GM19239 (cell line): ENCODE data around the gene C19orf47.
"Not testable (repeated sequence)": the region's sequence is repeated elsewhere in the genome, so short reads cannot be mapped to it uniquely, and the experiment has no call there.

Experiments
- DNase-seq: peaks from one replicate; pipeline ENCODE4 v3.0.0; 2011; ENCODE audit warnings: low spot score; ENCODE audit not compliant: insufficient read length
- FAIRE-seq: peaks from 2 replicates; lab custom pipeline; 2011; peaks lifted over from hg19 to GRCh38; lab: Jason Lieb, UNC

Gene C19orf47

DNA sequence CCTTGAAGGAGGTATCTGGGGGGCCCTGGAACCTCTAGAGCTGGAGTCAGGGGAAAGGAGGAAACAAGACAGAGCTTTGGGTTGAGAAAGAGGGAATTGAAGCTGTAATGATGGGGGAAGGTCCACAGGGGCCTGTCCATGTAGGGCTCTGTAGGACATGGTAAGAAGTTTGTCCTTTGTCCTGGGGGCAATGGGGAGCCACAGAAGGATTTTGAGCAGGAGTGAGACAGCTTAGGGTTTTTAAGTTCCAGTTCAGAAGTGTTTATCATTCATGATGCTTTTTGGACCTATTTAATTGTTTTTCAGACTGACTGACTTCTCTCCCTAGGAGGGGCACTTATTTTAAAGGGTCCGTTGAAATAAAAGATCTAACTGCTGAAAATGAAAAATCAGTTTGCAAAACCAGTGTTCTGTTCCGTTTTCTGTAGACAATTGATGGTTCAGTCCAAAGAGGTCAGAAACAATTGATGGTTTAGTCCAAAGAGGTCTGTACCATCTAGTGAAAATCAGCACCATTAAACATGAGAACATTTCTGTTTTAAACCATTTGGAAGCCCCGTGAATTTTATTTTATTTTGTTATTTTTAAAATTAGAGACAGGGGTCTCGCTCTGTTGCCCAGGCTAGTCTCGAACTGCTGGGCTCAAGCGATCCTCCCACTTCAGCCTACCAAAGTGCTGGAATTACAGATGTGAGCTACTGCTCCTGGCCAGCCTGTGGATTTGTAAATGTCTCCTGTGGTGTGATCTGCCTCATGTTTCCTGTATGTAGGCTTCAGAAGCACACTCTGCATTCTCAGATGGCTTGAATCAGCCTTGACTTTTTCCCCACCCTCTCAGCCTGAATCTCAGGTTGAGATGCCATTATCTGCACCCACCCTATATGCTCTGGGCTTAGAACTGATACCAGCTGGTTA lies 8.7 kb upstream of the C19orf47 start:
- peak; percentile 11 for FAIRE-seq
- no peak for DNase-seq

DNA sequence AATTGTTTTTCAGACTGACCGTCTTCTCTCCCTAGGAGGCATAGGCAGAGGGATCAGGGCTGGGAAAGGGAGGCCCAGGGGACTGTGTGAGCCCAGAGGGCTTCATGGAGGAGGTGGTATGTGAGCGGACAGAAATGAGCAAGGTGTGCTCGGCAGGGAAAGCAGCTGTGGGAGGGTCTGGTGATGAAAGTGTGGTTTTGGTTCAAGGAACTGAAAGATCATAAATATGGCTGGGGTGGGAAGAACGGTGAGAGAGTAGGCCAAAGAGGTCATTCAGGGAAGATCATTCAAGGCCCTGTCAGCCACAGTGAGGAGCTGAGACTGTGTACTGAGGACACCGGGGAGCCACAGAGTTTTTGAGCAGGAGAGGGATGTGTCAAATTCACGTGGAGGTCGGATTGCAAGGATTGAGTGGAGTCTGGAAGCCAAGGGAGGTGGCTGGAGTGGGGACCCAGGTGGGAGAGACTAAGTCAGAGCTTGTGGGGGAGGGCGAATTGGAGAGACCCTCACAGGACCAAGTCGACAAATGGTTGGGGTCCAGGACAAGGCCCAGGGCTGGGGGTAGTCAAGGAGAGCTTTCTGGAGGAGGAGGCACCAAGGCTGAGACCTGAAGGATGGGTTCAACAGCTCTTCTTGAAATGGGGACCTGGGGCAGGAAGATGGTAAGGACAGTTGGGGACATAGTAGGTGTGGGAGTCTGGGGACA lies 7.9 kb upstream of the C19orf47 start:
- peak; percentile 82 for FAIRE-seq
- DNase-seq: no peak

DNA sequence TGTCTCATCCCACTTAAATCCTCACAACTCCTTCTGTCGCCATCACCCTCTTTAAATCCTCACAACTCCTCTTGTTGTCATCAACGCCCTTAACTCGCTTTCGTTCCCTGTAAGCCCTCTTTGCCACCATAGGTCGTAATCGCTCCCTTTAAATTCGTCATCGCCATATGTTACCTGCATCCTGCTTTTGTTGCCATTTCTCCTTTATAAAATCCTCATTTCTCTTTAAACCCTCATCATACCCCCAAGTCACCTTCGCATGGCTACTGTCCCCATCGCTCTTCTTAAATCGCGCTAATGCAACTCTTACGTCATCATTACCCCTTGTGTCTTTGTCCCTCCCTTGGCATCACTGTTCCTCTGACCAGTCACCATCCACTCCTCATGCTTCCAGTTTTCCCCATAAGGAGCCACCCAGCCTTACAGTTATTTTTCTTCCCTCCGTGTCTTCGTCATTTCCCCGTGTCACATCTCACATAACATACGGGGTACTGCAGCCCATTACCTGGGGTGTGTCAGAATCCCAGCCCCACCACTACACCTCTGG lies 837 bp upstream of the C19orf47 start:
- FAIRE-seq (no peak), DNase-seq (no peak)

DNA sequence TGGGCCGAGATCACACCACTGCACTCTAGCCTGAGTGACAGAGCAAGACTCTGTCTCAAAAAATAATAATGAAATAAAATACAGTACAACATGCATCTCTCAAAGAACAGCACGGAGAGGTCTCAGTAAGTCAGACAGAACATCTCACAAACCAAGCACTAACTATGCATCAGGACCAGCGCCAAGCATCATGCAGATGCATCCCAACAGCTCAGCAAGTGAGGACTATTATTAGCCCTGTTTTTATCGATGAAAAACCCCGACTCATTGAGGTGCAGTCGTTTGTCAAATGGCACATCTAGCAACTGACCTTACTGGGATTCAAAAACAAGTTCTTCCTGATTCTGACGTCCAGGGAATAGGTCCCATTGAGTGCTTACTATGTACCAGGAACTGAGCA lies 3.8 kb downstream of the C19orf47 start:
- FAIRE-seq: no peak
- no peak for DNase-seq

GRCh38 chr19:40342644-40343311 lies 5.4 kb downstream of the C19orf47 start:
- no peak for DNase-seq
- FAIRE-seq: no peak

GRCh38 chr19:40341601-40342482 lies 6.4 kb downstream of the C19orf47 start:
- FAIRE-seq (no peak), DNase-seq (no peak)

DNA sequence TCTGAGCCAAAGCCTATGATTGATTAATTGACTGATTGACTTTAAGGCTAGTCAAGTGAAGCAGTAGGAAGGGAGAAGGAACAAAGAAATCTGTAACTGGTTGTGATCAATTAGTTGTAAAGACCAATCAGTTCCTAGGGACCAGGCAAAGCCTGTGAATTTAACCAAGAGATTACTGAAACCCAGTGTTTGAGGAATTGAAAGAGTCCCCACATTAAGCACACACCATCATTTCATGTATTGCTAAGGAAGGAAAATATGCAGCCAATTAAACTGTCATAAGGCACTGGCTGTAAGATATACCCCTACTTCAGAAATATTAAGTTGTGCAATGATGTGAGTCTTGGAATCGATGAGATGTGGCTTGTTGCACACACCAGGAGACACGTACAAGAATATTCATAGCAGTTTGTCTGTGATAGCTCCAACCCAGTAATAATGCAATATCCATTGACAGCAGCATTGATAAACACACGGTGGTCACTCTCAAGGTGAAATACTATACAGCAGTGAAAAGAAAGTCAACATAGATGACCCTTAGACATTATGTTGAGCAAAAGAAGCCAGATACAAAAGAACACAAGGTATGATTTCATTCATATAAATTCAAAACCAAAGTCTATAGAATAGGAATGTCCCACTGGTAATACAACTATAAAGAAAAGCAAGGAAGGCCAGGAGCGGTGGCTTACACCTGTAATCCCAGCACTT lies 9.0 kb downstream of the C19orf47 start:
- DNase-seq (no peak), FAIRE-seq (no peak)

DNA sequence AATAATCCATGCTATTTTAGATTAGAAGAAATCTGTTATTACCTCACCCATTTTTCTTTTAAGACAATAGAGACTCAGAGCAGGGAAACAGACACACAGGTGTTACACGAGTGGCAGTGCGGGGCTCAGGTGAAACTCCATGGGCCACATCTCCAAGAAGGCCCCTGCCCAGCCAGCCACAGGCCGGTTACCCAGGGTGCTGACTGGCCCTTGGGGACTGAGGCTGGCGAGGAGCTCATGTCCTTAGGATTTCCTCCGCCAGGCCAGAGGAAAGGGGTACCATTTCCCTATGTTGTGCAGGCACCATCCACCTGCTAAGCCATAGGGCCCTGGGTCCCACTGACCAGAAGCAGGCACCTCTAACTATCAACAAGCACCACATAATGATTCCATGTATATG lies 10.6 kb downstream of the C19orf47 start:
- FAIRE-seq (no peak), DNase-seq (no peak)

- DNase-seq (no peak), FAIRE-seq (no peak)
These were observed 11.1 kb downstream of the C19orf47 start for GRCh38 chr19:40337107-40337506.

- DNase-seq (no peak), FAIRE-seq (no peak)
These were observed 11.6 kb downstream of the C19orf47 start for GRCh38 chr19:40336601-40336900.

DNA sequence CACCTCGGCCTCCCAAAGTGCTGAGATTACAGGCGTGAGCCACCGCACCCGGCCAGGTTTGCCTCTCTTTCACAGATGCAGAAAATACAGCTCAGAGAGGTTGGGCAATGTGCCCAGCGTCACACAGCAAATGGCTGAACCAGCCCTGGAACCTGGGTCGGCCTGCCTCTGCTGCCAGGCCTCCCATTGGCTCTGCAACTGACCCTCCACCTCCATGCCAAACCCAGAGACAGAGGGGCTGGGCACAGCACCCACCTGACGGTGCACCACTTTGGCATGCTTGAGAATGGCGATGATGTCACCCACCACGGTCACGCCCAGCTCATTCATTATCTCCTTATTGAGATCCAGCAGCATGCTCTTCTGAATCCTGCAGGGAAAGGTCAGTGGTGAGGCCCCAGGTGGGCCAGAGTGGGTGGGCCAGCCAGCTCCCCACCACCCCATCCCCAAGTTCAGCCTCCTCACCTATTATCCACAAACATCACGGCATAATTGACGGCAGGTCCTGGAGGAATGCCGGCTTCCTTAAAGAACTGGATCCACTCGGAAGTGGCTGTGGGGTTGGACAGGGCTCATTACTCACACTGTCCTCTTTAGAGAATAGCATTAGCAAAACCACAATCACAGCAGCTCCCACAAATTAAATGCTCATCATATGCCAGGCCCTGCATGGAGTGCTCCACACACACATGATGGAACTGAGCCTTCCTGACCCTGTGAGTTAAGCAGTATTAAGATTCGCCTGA lies 12.2 kb downstream of the C19orf47 start:
- DNase-seq: no peak
- no peak for FAIRE-seq

GRCh38 chr19:40335101-40335500 lies 13.1 kb downstream of the C19orf47 start:
- no peak for DNase-seq
- FAIRE-seq: no peak

- FAIRE-seq, DNase-seq: not testable (repeated sequence)
These were observed 15.1 kb downstream of the C19orf47 start for GRCh38 chr19:40333083-40333482.

DNA sequence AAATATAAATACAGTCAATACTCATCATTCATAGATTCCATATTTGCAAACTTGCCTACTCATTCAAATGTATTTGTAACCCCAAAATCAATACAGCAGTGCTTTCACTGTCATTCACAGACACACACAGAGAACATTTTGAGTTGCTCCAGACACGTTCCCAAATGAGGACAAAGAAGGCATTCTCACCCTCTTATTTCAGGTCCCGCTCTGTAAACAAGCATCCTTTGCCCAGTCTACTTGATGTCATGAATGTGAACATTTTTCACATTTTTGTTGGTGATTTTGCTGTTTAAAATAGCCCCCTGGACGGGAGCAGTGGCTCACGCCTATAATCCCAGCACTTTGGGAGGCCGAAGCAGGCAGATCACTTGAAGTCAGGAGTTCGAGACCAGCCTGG lies 15.5 kb downstream of the C19orf47 start:
- no peak for FAIRE-seq
- DNase-seq: no peak

- DNase-seq (no peak), FAIRE-seq (no peak)
These were observed 17.1 kb downstream of the C19orf47 start for GRCh38 chr19:40331052-40331451.

GRCh38 chr19:40326201-40326600 lies 22.0 kb downstream of the C19orf47 start:
- FAIRE-seq (no peak), DNase-seq (no peak)

DNA sequence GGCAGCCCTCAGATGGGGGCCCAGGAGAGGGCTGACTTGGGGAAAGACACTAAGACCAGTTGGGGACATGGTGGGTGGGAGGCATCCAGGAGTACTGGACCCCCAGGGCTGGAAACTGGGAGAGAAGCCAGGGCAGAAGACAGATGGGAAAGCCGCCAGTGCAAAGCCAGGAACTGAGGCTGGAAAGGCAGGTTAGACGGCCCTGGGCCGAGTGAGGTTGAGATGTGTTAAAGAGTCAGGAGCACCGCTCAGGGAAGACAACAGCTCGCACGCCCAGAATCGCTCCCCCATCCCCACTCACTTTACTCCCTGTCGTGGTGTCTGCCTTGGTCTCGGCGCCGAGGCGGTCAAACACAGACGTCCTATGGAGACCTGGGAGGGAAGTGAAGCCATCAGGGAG lies 24.5 kb downstream of the C19orf47 start:
- no peak for FAIRE-seq

DNA sequence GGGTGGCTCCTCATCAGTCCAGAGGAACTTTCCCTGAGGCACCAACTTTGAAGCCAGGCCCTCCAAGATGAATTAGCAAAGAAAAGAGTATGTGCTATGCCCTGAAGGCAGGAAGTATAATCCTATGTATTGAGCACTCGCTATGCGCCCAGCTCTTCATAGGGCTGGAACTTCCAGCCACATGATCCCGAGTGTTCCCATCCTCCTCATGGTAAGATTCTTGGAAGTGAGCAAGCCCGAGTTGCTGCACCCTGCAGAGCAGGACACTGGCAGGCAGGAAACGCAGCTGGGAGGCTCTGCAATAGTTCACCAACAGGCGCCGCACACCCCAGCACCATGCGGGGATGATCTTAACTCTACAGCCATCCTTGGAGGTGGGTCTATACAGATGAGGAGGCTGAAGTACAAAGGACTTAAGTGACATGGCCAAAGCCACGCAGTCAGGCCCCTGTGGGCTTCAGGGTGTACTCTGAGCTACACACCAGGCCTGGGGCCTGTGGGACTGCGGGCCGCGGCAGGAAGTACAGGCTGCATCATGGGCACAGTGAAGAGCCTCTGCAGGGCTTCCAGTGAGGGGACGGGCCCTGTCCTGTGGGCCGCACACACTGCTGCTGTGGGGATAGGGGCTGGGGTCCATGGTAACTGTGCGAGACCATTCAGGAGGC lies 25.1 kb downstream of the C19orf47 start:
- no peak for DNase-seq
- no peak for FAIRE-seq

More for the DNA sequence above, 24.5 kb downstream of the C19orf47 start:
- DNase-seq: no peak
